ENCODE results near the gene NFIC. TPM values are rescaled to one million over a fixed set of nuclear protein-coding genes. Genes with fewer than 3 reads are reported as not detected.
"Not testable (repeated sequence)": the region's sequence is repeated elsewhere in the genome, so short reads cannot be mapped to it uniquely, and the experiment has no call there.

NFIC gene
- total RNA-seq, 6 experiments from 2014 or later = 94.6 to 168 (median 120) TPM

- ATAC-seq (peak; percentile 17 to 64 (median 32)), DNase-seq (peak; percentile 64 to 90 (median 73))
- WGBS (ENCODE audit: insufficient coverage, low coverage, low lambda C conversion rate, missing lambda C conversion rate) = 24% methylated on average over 12 of the region's 13 CpGs
These were observed 47.5 kb downstream of the NFIC start for GRCh38 chr19:3413796-3414327.

GRCh38 chr19:3415695-3416094, 49.3 kb downstream of the NFIC start:
- TF ChIP-seq, protein P1, sequence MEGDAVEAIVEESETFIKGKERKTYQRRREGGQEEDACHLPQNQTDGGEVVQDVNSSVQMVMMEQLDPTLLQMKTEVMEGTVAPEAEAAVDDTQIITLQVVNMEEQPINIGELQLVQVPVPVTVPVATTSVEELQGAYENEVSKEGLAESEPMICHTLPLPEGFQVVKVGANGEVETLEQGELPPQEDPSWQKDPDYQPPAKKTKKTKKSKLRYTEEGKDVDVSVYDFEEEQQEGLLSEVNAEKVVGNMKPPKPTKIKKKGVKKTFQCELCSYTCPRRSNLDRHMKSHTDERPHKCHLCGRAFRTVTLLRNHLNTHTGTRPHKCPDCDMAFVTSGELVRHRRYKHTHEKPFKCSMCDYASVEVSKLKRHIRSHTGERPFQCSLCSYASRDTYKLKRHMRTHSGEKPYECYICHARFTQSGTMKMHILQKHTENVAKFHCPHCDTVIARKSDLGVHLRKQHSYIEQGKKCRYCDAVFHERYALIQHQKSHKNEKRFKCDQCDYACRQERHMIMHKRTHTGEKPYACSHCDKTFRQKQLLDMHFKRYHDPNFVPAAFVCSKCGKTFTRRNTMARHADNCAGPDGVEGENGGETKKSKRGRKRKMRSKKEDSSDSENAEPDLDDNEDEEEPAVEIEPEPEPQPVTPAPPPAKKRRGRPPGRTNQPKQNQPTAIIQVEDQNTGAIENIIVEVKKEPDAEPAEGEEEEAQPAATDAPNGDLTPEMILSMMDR (IDR thresholded peaks at IDR 0.05) = no peak
- peak; percentile 17 for TF ChIP-seq POLR2A (IDR thresholded peaks at IDR 0.05)
- intact Hi-C loops (cut with DNase I) = no loop called here
- Histone ChIP-seq H3K9me3 (no peaks in the 10 kb centered on the region), H3K27me3 (no peaks in the 10 kb centered on the region), H3K36me3 (peaks cover 0 to 3% (median 0%) of the 10 kb centered on the region in 4 donors), H3K4me3 (no peak overlapping the region), H3K4me1 (peaks cover 0 to 57% (median 24%) of the 10 kb centered on the region in 4 donors), H3K27ac (peak overlapping the region in 2 of 3 donors; percentile 86 to 100)
- 53% methylated on average over 4 of the region's 5 CpGs for WGBS (ENCODE audit: insufficient coverage, low coverage, low lambda C conversion rate, missing lambda C conversion rate)
- DNase-seq (no peak), ATAC-seq (peak in 3 of 4 donors; percentile 2 to 24 (median 20))

More at GRCh38 chr19:3413796-3414327, 47.5 kb downstream of the NFIC start:
- Histone ChIP-seq H3K9me3 (no peaks in the 10 kb centered on the region), H3K27ac (peak overlapping the region; percentile 51 to 100 (median 86)), H3K4me3 (no peak overlapping the region), H3K4me1 (peaks cover 0 to 67% (median 29%) of the 10 kb centered on the region in 4 donors), H3K36me3 (peaks cover 0 to 3% (median 0%) of the 10 kb centered on the region in 4 donors), H3K27me3 (no peaks in the 10 kb centered on the region)
- intact Hi-C loops (cut with DNase I) = no loop called here
- no peak for TF ChIP-seq POLR2A (IDR thresholded peaks at IDR 0.05)
- TF ChIP-seq, protein P1 (IDR thresholded peaks at IDR 0.05) = no peak

GRCh38 chr19:3420244-3420755, 53.9 kb downstream of the NFIC start:
- Histone ChIP-seq H3K36me3 (peaks cover 0 to 3% (median 0%) of the 10 kb centered on the region in 4 donors), H3K27ac (no peak overlapping the region), H3K9me3 (no peaks in the 10 kb centered on the region), H3K27me3 (no peaks in the 10 kb centered on the region), H3K4me1 (peaks cover 0 to 28% (median 15%) of the 10 kb centered on the region in 4 donors), H3K4me3 (no peak overlapping the region)
- no peak for TF ChIP-seq POLR2A (IDR thresholded peaks at IDR 0.05)
- TF ChIP-seq, protein P1 (IDR thresholded peaks at IDR 0.05) = no peak
- DNase-seq (no peak), ATAC-seq (no peak)
- whole genome bisulfite sequencing (ENCODE audit: insufficient coverage, low coverage, low lambda C conversion rate, missing lambda C conversion rate) = 88% methylated on average over 11 of the region's 11 CpGs
- intact Hi-C loops (cut with DNase I) = loop anchor here (10.0 kb wide), 2 partner anchors 45 to 55 kb away; partner anchors contain the start of gene NFIC (in 1 of the 2)

- H3K27me3 ChIP-seq = no peaks in the 10 kb centered on the region
- no peak overlapping the region for H3K4me3 ChIP-seq
- H3K36me3 ChIP-seq = peaks cover 0 to 3% (median under 1%) of the 10 kb centered on the region in 4 donors
- H3K9me3 ChIP-seq = no peaks in the 10 kb centered on the region
- H3K27ac ChIP-seq = no peak overlapping the region
- DNase-seq = no peak
- H3K4me1 ChIP-seq = peaks cover 0 to 21% (median 11%) of the 10 kb centered on the region in 4 donors
- TF ChIP-seq, protein P1 (IDR thresholded peaks at IDR 0.05) = no peak
- TF ChIP-seq POLR2A (IDR thresholded peaks at IDR 0.05) = no peak
- ATAC-seq = peak in 1 of 4 donors; percentile 15
- 80% methylated on average over 5 of the region's 33 CpGs for WGBS (ENCODE audit: insufficient coverage, low coverage, low lambda C conversion rate, missing lambda C conversion rate)
- intact Hi-C loops (cut with DNase I) = loop anchor here (10.0 kb wide), 2 partner anchors 46 to 56 kb away; partner anchors contain the start of gene NFIC (in 1 of the 2)
These were observed 54.7 kb downstream of the NFIC start for GRCh38 chr19:3420909-3421619.

DNA sequence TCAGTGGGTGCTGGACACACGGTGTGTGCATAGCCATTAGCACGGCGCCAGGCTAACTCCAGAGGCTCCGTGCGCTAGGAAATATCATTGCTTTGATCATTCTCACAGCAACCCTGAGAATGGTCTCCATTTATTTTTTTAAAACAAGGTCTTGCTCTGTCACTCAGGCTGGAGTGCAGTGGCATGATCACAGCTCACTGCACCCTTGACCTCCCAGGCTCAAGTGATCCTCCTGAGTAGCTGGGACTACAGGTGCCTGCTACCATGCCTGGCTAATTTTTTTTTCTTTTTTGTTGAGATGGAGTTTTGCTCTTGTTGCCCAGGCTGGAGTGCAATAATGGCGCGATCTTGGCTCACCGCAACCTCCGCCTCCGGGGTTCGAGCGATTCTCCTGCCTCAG, 55.3 kb downstream of the NFIC start:
- peaks cover 0 to 15% (median 9%) of the 10 kb centered on the region in 4 donors for H3K4me1 ChIP-seq
- not testable (repeated sequence) for H3K4me3 ChIP-seq, H3K36me3 ChIP-seq, ATAC-seq, DNase-seq, H3K27ac ChIP-seq, H3K9me3 ChIP-seq, H3K27me3 ChIP-seq
- intact Hi-C loops (cut with DNase I) = loop anchor here (10.0 kb wide), 2 partner anchors 47 to 57 kb away; partner anchors contain the start of gene NFIC (in 1 of the 2)
- 89% methylated on average over 5 of the region's 12 CpGs for WGBS (ENCODE audit: insufficient coverage, low coverage, low lambda C conversion rate, missing lambda C conversion rate)

Data from right lobe of liver (tissue), 6 donors.